DND-41 (cell line): ENCODE results near the gene MAST4.

Source experiments
- ATAC-seq: fragments of 200-7000 bp; cut with Tn5 transposase; 3 replicates; pipeline ENCODE4 v1.9.1; 2021; ENCODE audit warnings: low read depth; ENCODE audit not compliant: insufficient read depth
- DNase-seq: peaks from one replicate; pipeline ENCODE4 v3.0.0-alpha.2; 2020
- H2AFZ ChIP-seq: 2 replicates; pipeline ENCODE4 v1.6.0; 2012; ENCODE audit warnings: low read depth, low read length
- H3K27ac ChIP-seq: 2 replicates; pipeline ENCODE4 v1.5.1; 2012; ENCODE audit warnings: low read length, inconsistent platforms
- H3K27me3 ChIP-seq: fragments of 200-600 bp; sonication (generic); 2 replicates; pipeline ENCODE4 v1.6.0; 2012; ENCODE audit warnings: low read length, mild to moderate bottlenecking, inconsistent platforms; ENCODE audit not compliant: insufficient read depth, poor library complexity
- H3K36me3 ChIP-seq: 2 replicates; pipeline ENCODE4 v1.5.1; 2012; ENCODE audit warnings: low read length, inconsistent platforms; ENCODE audit not compliant: insufficient read depth
- H3K4me1 ChIP-seq: 2 replicates; pipeline ENCODE4 v1.5.1; 2012; ENCODE audit warnings: mild to moderate bottlenecking, low read length; ENCODE audit not compliant: insufficient read depth
- H3K4me2 ChIP-seq: 2 replicates; pipeline ENCODE4 v1.6.0; 2012; ENCODE audit warnings: mild to moderate bottlenecking, moderate library complexity, low read length, inconsistent platforms; ENCODE audit not compliant: insufficient read depth
- H3K4me3 ChIP-seq, 2 experiments: fragments of 200-600 bp in 1 of 2; shearing (Covaris generic) in 1 of 2; 2 replicates each; pipeline ENCODE4 v1.5.1; 2012 to 2016; ENCODE audit warnings: inconsistent platforms in 2 of 2, low read length in 2 of 2, mild to moderate bottlenecking in 2 of 2, low read depth in 1 of 2, moderate library complexity in 1 of 2
- H3K79me2 ChIP-seq: 2 replicates; pipeline ENCODE4 v1.6.0; 2012; ENCODE audit warnings: low read length, inconsistent platforms; ENCODE audit not compliant: insufficient read depth
- H3K9ac ChIP-seq: 2 replicates; pipeline ENCODE4 v1.6.0; 2012; ENCODE audit warnings: low read depth, mild to moderate bottlenecking, inconsistent platforms, low read length, moderate library complexity
- H3K9me3 ChIP-seq: 2 replicates; pipeline ENCODE4 v1.5.1; 2012; ENCODE audit warnings: low read length, moderate library complexity, mild to moderate bottlenecking, inconsistent platforms; ENCODE audit not compliant: insufficient read depth, severe bottlenecking
- H4K20me1 ChIP-seq: 2 replicates; pipeline ENCODE4 v1.6.0; 2012; ENCODE audit warnings: low read length; ENCODE audit not compliant: insufficient read depth
- CTCF ChIP-seq: IDR thresholded peaks from 2 replicates; pipeline ENCODE4 v1.5.1; 2012; ENCODE audit warnings: borderline replicate concordance, low read length, moderate library complexity, mild to moderate bottlenecking; ENCODE audit not compliant: poor library complexity, severe bottlenecking; ENCODE audit errors: extremely low read depth
- EZH2 ChIP-seq: IDR thresholded peaks from 3 replicates; pipeline ENCODE4 v1.6.1; 2012; ENCODE audit warnings: borderline replicate concordance, low read depth, mild to moderate bottlenecking, moderate library complexity, low read length, inconsistent platforms; ENCODE audit not compliant: severe bottlenecking

The MAST4 gene

GRCh38 chr5:66867618-66868322, 271.6 kb downstream of the MAST4 start:
- ATAC-seq = no peak
- H3K4me1 ChIP-seq = no peaks in the 10 kb centered on the region
- H3K9me3 ChIP-seq = no peaks in the 10 kb centered on the region

DNA sequence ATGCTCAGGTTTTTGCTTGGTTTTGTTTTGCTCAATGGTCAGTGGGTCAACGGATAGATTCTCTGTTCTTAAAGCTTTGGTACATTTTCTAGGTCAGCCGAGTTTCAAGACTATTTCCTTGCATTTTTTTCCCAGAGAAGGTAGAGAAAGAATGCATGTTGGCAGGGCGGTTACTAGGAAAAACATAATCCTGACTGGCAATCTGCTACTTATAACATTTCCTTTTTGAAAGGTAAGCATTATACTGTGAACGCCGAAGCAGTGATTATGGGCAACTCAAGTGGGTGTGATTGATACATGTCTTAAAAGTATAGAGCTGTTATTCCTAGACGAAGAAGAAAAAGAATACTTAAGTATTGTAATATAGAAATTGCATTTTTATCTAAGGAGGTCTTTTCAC, 273.2 kb downstream of the MAST4 start:
- no peaks in the 10 kb centered on the region for H3K36me3 ChIP-seq
- DNase-seq (no peak), ATAC-seq (no peak)
- TF ChIP-seq EZH2 (no peak), CTCF (no peak)
- H4K20me1 ChIP-seq = no peaks in the 10 kb centered on the region
- no peaks in the 10 kb centered on the region for H3K4me1 ChIP-seq
- H3K27me3 ChIP-seq = no peaks in the 10 kb centered on the region
- H3K27ac ChIP-seq = no peak overlapping the region
- H3K4me2 ChIP-seq = no peak overlapping the region
- no peak overlapping the region for H3K4me3 ChIP-seq
- H3K9me3 ChIP-seq = no peaks in the 10 kb centered on the region
- H2AFZ ChIP-seq = no peak overlapping the region
- H3K79me2 ChIP-seq = no peaks in the 10 kb centered on the region
- no peak overlapping the region for H3K9ac ChIP-seq

More at GRCh38 chr5:66867618-66868322, 271.6 kb downstream of the MAST4 start:
- H3K27me3 ChIP-seq = no peaks in the 10 kb centered on the region
- no peaks in the 10 kb centered on the region for H3K79me2 ChIP-seq
- no peak overlapping the region for H3K9ac ChIP-seq
- H4K20me1 ChIP-seq = no peaks in the 10 kb centered on the region
- H3K36me3 ChIP-seq = no peaks in the 10 kb centered on the region
- no peak overlapping the region for H3K27ac ChIP-seq
- DNase-seq = no peak
- H3K4me3 ChIP-seq = no peak overlapping the region
- no peak overlapping the region for H3K4me2 ChIP-seq
- TF ChIP-seq EZH2 = no peak
- TF ChIP-seq CTCF = no peak
- no peak overlapping the region for H2AFZ ChIP-seq

- no peaks in the 10 kb centered on the region for H3K79me2 ChIP-seq
- no peaks in the 10 kb centered on the region for H4K20me1 ChIP-seq
- H3K36me3 ChIP-seq = no peaks in the 10 kb centered on the region
- H3K4me1 ChIP-seq = no peaks in the 10 kb centered on the region
- no peaks in the 10 kb centered on the region for H3K27me3 ChIP-seq
- no peak for DNase-seq
- no peak overlapping the region for H3K4me3 ChIP-seq
- no peak overlapping the region for H3K27ac ChIP-seq
- H2AFZ ChIP-seq = no peak overlapping the region
- no peak for ATAC-seq
- H3K9ac ChIP-seq = no peak overlapping the region
- TF ChIP-seq CTCF = no peak
- TF ChIP-seq EZH2 = no peak
- H3K4me2 ChIP-seq = no peak overlapping the region
- no peaks in the 10 kb centered on the region for H3K9me3 ChIP-seq
Observed at GRCh38 chr5:66870708-66871107, 274.5 kb downstream of the MAST4 start.
